Ishikawa (cell line): ENCODE data around the gene SDK2.

Experiments used
- CEBPB ChIP-seq: IDR thresholded peaks from 2 replicates; pipeline ENCODE4 v1.6.1; 2012
- CREB1 ChIP-seq: IDR thresholded peaks from 2 replicates; pipeline ENCODE4 v1.6.1; 2012; ENCODE audit warnings: low read depth
- EGR1 ChIP-seq: IDR thresholded peaks from 2 replicates; pipeline ENCODE4 v1.6.1; 2012
- EP300 ChIP-seq: IDR thresholded peaks from 2 replicates; pipeline ENCODE4 v1.6.1; 2012; ENCODE audit warnings: borderline replicate concordance
- FOXM1 ChIP-seq: IDR thresholded peaks from 2 replicates; pipeline ENCODE4 v1.6.1; 2012; ENCODE audit warnings: low read depth, borderline replicate concordance
- MAX ChIP-seq: IDR thresholded peaks from 2 replicates; pipeline ENCODE4 v1.6.1; 2012
- NFIC ChIP-seq: IDR thresholded peaks from 2 replicates; pipeline ENCODE4 v1.6.1; 2012
- RAD21 ChIP-seq: IDR thresholded peaks from 2 replicates; pipeline ENCODE4 v1.6.1; 2012; ENCODE audit warnings: low read depth
- REST ChIP-seq: IDR thresholded peaks from 2 replicates; pipeline ENCODE4 v1.6.1; 2012; ENCODE audit warnings: low read depth, mild to moderate bottlenecking
- TAF1 ChIP-seq: IDR thresholded peaks from 2 replicates; pipeline ENCODE4 v1.6.1; 2012; ENCODE audit warnings: low read depth, mild to moderate bottlenecking
- TCF12 ChIP-seq: IDR thresholded peaks from 2 replicates; pipeline ENCODE4 v1.6.1; 2012; ENCODE audit warnings: low read depth
- TEAD4 ChIP-seq: IDR thresholded peaks from 2 replicates; pipeline ENCODE4 v1.6.1; 2012
- USF1 ChIP-seq: IDR thresholded peaks from 2 replicates; pipeline ENCODE4 v1.6.1; 2012
- YY1 ChIP-seq: IDR thresholded peaks from 2 replicates; pipeline ENCODE4 v1.6.1; 2012; ENCODE audit warnings: low read depth
- ZBTB7A ChIP-seq: IDR thresholded peaks from 2 replicates; pipeline ENCODE4 v1.6.1; 2012; ENCODE audit warnings: low read depth

Gene SDK2

GRCh38 chr17:73331060-73331459 is 313.2 kb downstream of the SDK2 start:
- no peak for TF ChIP-seq TCF12
- no peak for TF ChIP-seq EGR1

GRCh38 chr17:73327676-73328075 is 316.6 kb downstream of the SDK2 start:
- no peak for TF ChIP-seq YY1
- no peak for TF ChIP-seq TCF12
- TF ChIP-seq TAF1 = no peak
- TF ChIP-seq ZBTB7A = no peak
- TF ChIP-seq RAD21 = no peak
- no peak for TF ChIP-seq REST
- TF ChIP-seq EP300 = no peak
- no peak for TF ChIP-seq EGR1
- no peak for TF ChIP-seq MAX
- no peak for TF ChIP-seq TEAD4
- TF ChIP-seq CEBPB = no peak
- no peak for TF ChIP-seq NFIC
- TF ChIP-seq FOXM1 = no peak
- no peak for TF ChIP-seq USF1

GRCh38 chr17:73325527-73325842 is 318.8 kb downstream of the SDK2 start:
- TF ChIP-seq TAF1 (no peak), YY1 (no peak), NFIC (no peak), REST (no peak), EGR1 (no peak), USF1 (no peak), FOXM1 (no peak), CREB1 (no peak), TEAD4 (no peak), RAD21 (no peak), TCF12 (no peak), ZBTB7A (no peak), EP300 (no peak), CEBPB (no peak), MAX (no peak)

- TF ChIP-seq CEBPB (no peak), NFIC (no peak), RAD21 (no peak), FOXM1 (no peak), TEAD4 (no peak), USF1 (no peak), CREB1 (no peak), EGR1 (no peak), YY1 (no peak), TAF1 (no peak), EP300 (no peak), REST (no peak), MAX (no peak), ZBTB7A (no peak), TCF12 (no peak)
Observed at GRCh38 chr17:73324711-73325526, 319.3 kb downstream of the SDK2 start.
